Measurements from ENCODE around the gene CEMIP2.
"Not testable (repeated sequence)": the region's sequence is repeated elsewhere in the genome, so short reads cannot be mapped to it uniquely, and the experiment has no call there.

Gene CEMIP2

GRCh38 chr9:71676460-71676859 lies 91.9 kb downstream of the CEMIP2 start:
- DNase-seq (ENCODE audit: low read depth in 2 of 2) = no peak

GRCh38 chr9:71675857-71676165 lies 92.5 kb downstream of the CEMIP2 start:
- DNase-seq (ENCODE audit: low read depth in 2 of 2) = no peak

- DNase-seq (ENCODE audit: low read depth in 2 of 2) = no peak
Observed at GRCh38 chr9:71675105-71675856, 93.0 kb downstream of the CEMIP2 start.

GRCh38 chr9:71672573-71672972 lies 95.7 kb downstream of the CEMIP2 start:
- DNase-seq (ENCODE audit: low read depth in 2 of 2) = no peak

- DNase-seq (ENCODE audit: low read depth in 2 of 2) = no peak
Observed at GRCh38 chr9:71671289-71671688, 97.0 kb downstream of the CEMIP2 start.

GRCh38 chr9:71670121-71670520 lies 98.2 kb downstream of the CEMIP2 start:
- no peak for DNase-seq (ENCODE audit: low read depth in 2 of 2)

GRCh38 chr9:71669284-71669995 lies 98.9 kb downstream of the CEMIP2 start:
- no peak for DNase-seq (ENCODE audit: low read depth in 2 of 2)

- no peak for DNase-seq (ENCODE audit: low read depth in 2 of 2)
Observed at GRCh38 chr9:71668717-71669116, 99.6 kb downstream of the CEMIP2 start.

- no peak for DNase-seq (ENCODE audit: low read depth in 2 of 2)
Observed at GRCh38 chr9:71665247-71665646, 103.1 kb downstream of the CEMIP2 start.

GRCh38 chr9:71664566-71664965 lies 103.7 kb downstream of the CEMIP2 start:
- DNase-seq (ENCODE audit: low read depth in 2 of 2) = no peak

- no peak for DNase-seq (ENCODE audit: low read depth in 2 of 2)
Observed at GRCh38 chr9:71663931-71664459, 104.3 kb downstream of the CEMIP2 start.

- no peak for DNase-seq (ENCODE audit: low read depth in 2 of 2)
Observed at GRCh38 chr9:71663216-71663615, 105.1 kb downstream of the CEMIP2 start.

GRCh38 chr9:71662082-71662481 lies 106.2 kb downstream of the CEMIP2 start:
- no peak for DNase-seq (ENCODE audit: low read depth in 2 of 2)

GRCh38 chr9:71657276-71657675 lies 111.0 kb downstream of the CEMIP2 start:
- not testable (repeated sequence) for DNase-seq (ENCODE audit: low read depth in 2 of 2)

- DNase-seq (ENCODE audit: low read depth in 2 of 2) = no peak
Observed at GRCh38 chr9:71656496-71656895, 111.8 kb downstream of the CEMIP2 start.

GRCh38 chr9:71655778-71656177 lies 112.5 kb downstream of the CEMIP2 start:
- DNase-seq (ENCODE audit: low read depth in 2 of 2) = no peak

GRCh38 chr9:71655141-71655540 lies 113.2 kb downstream of the CEMIP2 start:
- DNase-seq (ENCODE audit: low read depth in 2 of 2) = no peak

GRCh38 chr9:71652480-71652879 lies 115.8 kb downstream of the CEMIP2 start:
- no peak for DNase-seq (ENCODE audit: low read depth in 2 of 2)

- no peak for DNase-seq (ENCODE audit: low read depth in 2 of 2)
Observed at GRCh38 chr9:71648453-71648852, 119.9 kb downstream of the CEMIP2 start.

- no peak for DNase-seq (ENCODE audit: low read depth in 2 of 2)
Observed at GRCh38 chr9:71647094-71647591, 121.2 kb downstream of the CEMIP2 start.

GRCh38 chr9:71646131-71646530 lies 122.2 kb downstream of the CEMIP2 start:
- DNase-seq (ENCODE audit: low read depth in 2 of 2) = no peak

- no peak for DNase-seq (ENCODE audit: low read depth in 2 of 2)
Observed at GRCh38 chr9:71644819-71645362, 123.4 kb downstream of the CEMIP2 start.

- no peak for DNase-seq (ENCODE audit: low read depth in 2 of 2)
Observed at GRCh38 chr9:71643330-71643729, 125.0 kb downstream of the CEMIP2 start.
